Measurements from ENCODE around the gene NGEF. TPM values are rescaled to one million over a fixed set of nuclear protein-coding genes. Genes with fewer than 3 reads are reported as not detected.
A peak's percentile ranks its signal among the peaks of the same experiment; 100 is the strongest.

The NGEF gene
- total RNA-seq, 4 donors from 2014 or later, result 14.4 to 25.0 (median 17.9) TPM

DNA sequence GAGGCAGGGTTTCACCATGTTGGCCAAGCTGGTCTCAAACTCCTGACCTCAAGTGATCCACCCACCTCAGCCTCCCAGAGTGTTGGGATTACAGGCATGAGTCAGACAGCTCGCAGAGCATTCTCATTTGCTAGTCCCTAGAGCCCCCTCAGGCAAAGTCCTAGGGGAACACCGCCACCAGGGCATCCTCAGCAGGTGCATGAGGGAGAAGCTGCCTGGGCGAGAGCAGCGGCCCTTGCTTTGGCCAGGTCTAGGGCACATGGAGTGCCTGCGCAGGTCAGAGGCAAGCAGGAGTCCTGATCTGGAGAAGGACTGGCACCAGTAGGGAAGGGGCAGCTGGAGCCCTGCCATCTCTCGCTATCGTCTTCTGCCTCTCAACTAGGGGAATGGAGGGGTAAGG is 32.4 kb downstream of the NGEF start:
- Histone ChIP-seq H3K9me3 (no peaks in the 10 kb centered on the region), H3K36me3 (no peaks in the 10 kb centered on the region), H3K27me3 (peaks cover 8% of the 10 kb centered on the region), H3K4me1 (peaks cover 21% of the 10 kb centered on the region), H3K4me3 (no peak overlapping the region), H3K27ac (peak overlapping the region; percentile 56)
- peak in 1 of 2 donors; percentile 63 for DNase-seq (ENCODE audit: low spot score in 2 of 2)
- WGBS, result 74% methylated on average over 6 of the region's 7 CpGs
- no peak for TF ChIP-seq EP300 (IDR thresholded peaks at IDR 0.05)
- TF ChIP-seq, protein P1, sequence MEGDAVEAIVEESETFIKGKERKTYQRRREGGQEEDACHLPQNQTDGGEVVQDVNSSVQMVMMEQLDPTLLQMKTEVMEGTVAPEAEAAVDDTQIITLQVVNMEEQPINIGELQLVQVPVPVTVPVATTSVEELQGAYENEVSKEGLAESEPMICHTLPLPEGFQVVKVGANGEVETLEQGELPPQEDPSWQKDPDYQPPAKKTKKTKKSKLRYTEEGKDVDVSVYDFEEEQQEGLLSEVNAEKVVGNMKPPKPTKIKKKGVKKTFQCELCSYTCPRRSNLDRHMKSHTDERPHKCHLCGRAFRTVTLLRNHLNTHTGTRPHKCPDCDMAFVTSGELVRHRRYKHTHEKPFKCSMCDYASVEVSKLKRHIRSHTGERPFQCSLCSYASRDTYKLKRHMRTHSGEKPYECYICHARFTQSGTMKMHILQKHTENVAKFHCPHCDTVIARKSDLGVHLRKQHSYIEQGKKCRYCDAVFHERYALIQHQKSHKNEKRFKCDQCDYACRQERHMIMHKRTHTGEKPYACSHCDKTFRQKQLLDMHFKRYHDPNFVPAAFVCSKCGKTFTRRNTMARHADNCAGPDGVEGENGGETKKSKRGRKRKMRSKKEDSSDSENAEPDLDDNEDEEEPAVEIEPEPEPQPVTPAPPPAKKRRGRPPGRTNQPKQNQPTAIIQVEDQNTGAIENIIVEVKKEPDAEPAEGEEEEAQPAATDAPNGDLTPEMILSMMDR (IDR thresholded peaks at IDR 0.05), result no peak
- TF ChIP-seq POLR2A (IDR thresholded peaks at IDR 0.05), result no peak
- no peak for TF ChIP-seq POLR2AphosphoS5 (IDR thresholded peaks at IDR 0.05)

DNA sequence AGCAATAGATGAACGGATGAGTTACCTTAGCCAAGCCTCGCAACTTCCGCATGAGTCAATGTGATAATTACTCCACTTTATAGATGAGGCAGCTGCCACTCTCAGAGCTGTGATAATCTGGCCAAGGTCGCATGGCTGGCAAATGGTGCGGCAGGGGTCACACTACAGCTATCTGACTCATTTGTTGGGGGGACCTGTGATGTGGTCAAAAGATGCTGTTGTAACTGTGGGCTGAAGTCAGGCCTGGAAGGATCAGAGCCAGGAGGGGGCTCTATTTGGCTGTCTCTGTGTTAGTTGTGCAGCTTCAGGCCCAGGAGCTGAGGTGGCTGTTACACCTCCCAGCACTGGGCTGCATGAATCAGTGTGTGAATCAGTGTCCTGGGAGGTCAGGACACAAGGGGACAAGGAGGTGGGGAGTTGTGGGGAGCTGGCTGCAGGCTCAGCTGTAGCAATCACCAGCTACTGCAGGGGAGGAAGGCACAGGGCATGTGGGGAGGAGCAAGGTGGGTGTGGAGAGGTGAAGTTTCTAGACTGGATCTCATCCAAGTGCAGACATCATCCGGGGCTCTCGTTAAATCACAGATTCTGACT is 33.1 kb downstream of the NGEF start:
- no peak overlapping the region for H3K4me3 ChIP-seq
- no peak for DNase-seq (ENCODE audit: low spot score in 2 of 2)
- peaks cover 8% of the 10 kb centered on the region for H3K27me3 ChIP-seq
- peaks cover 21% of the 10 kb centered on the region for H3K4me1 ChIP-seq
- H3K36me3 ChIP-seq, result no peaks in the 10 kb centered on the region
- H3K9me3 ChIP-seq, result no peaks in the 10 kb centered on the region
- peak overlapping the region; percentile 56 for H3K27ac ChIP-seq
- WGBS, result 61% methylated on average over 7 of the region's 7 CpGs
- TF ChIP-seq POLR2A (IDR thresholded peaks at IDR 0.05) (no peak), EP300 (IDR thresholded peaks at IDR 0.05) (no peak), POLR2AphosphoS5 (IDR thresholded peaks at IDR 0.05) (no peak)
- TF ChIP-seq, protein P1 (IDR thresholded peaks at IDR 0.05), result no peak

DNA sequence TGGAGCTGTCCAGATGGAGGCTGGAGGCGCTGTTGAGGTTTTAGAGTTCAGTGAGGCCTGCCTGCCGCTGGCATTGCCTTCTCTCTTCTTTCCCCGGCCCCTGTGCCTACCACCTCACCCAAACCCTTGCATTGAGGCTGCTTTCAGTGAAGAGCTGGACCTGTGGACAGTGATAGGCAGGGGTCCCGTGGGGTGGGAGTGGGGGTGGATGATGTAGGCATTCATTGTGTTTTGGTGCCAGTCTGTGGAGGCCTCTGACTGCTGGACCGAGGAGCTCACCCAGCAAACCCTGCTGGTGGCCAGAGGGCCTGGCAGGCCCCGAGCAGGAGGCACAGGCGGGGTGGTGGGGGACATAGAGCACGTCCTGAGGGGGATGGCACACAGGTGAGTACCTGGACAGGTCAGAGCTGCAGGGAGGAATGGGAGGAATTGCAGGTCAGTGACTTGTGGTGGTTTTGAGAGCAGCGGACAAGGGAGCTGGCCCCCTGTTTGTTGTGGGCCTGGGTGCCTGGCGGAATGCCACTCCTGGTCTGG is 35.6 kb downstream of the NGEF start:
- TF ChIP-seq POLR2A (IDR thresholded peaks at IDR 0.05) (no peak), POLR2AphosphoS5 (IDR thresholded peaks at IDR 0.05) (no peak), EP300 (IDR thresholded peaks at IDR 0.05) (no peak)
- TF ChIP-seq, protein P1 (IDR thresholded peaks at IDR 0.05), result no peak
- Histone ChIP-seq H3K9me3 (no peaks in the 10 kb centered on the region), H3K27me3 (no peaks in the 10 kb centered on the region), H3K36me3 (no peaks in the 10 kb centered on the region), H3K4me3 (no peak overlapping the region), H3K27ac (no peak overlapping the region), H3K4me1 (peaks cover 21% of the 10 kb centered on the region)
- DNase-seq (ENCODE audit: low spot score in 2 of 2), result peak in 1 of 2 donors; percentile 50
- WGBS, result 91% methylated on average over 10 of the region's 10 CpGs

DNA sequence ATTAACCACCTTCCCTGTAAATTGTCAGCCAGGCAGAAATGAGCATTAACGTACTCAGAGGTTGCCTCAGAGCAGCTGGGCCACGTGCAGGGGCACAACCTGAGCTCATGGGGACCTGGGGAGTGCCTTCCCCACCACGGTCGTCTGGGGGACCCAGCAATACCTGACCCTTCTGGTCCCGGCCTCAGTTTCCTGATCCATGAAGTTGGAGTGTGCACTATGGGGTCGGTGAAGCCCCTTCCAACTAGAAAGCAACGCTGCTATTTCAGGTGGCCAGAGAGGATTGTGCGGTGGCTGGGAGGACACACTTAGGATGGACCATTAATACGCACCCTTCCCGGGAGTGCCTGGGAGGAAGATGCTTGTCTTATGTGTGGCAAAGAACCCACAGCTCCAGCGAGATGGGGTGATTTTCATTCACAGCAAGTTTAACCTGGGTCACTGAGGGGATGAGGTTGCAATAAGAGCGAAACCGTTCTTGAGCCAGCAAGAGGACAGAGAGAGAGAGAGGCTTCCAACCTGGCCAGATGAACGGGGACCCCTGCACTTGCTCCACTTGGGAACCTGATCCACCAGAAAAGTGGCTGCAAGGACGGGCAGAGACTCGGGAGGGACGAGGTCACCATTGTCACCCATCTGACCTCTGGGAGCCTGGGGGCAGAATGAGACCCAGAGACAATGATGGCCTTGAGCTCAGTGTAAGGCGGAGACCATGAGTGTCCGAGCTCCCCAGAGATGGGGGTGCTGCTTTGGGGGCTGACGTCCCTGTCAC is 36.2 kb downstream of the NGEF start:
- no peak for TF ChIP-seq EP300 (IDR thresholded peaks at IDR 0.05)
- TF ChIP-seq POLR2A (IDR thresholded peaks at IDR 0.05), result no peak
- TF ChIP-seq, protein P1 (IDR thresholded peaks at IDR 0.05), result no peak
- no peak for TF ChIP-seq POLR2AphosphoS5 (IDR thresholded peaks at IDR 0.05)
- 81% methylated on average over 16 of the region's 20 CpGs for WGBS
- peak in 1 of 2 donors; percentile 53 for DNase-seq (ENCODE audit: low spot score in 2 of 2)

DNA sequence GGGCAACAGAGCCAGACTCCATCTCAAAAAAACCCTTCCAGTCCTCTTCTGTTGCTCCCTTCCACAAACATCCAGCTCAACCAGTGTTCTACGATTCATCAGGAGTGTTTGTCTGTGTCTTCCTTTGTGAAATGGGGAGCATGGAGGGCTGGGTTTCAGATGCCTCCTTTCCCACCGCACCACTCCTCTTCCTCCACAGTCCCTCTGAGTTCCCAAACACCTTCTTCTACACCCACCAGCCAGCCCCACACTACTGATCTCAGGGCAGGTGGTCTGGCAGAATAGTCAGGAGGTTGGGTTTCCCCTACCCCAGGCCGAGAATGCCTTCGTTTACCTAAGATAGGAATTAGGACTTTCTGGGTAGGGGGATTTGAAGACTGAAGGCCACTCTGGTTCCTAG is 36.9 kb downstream of the NGEF start:
- Histone ChIP-seq H3K4me1 (peaks cover 12% of the 10 kb centered on the region), H3K9me3 (no peaks in the 10 kb centered on the region), H3K36me3 (no peaks in the 10 kb centered on the region), H3K4me3 (no peak overlapping the region), H3K27me3 (no peaks in the 10 kb centered on the region), H3K27ac (no peak overlapping the region)
- no peak for TF ChIP-seq POLR2A (IDR thresholded peaks at IDR 0.05)
- TF ChIP-seq EP300 (IDR thresholded peaks at IDR 0.05), result no peak
- TF ChIP-seq, protein P1 (IDR thresholded peaks at IDR 0.05), result no peak
- no peak for TF ChIP-seq POLR2AphosphoS5 (IDR thresholded peaks at IDR 0.05)
- 94% methylated on average over 4 of the region's 4 CpGs for WGBS
- DNase-seq (ENCODE audit: low spot score in 2 of 2), result peak in 1 of 2 donors; percentile 26

More for the DNA sequence above, 36.2 kb downstream of the NGEF start:
- Histone ChIP-seq H3K9me3 (no peaks in the 10 kb centered on the region), H3K4me1 (peaks cover 17% of the 10 kb centered on the region), H3K4me3 (no peak overlapping the region), H3K36me3 (no peaks in the 10 kb centered on the region), H3K27me3 (no peaks in the 10 kb centered on the region), H3K27ac (no peak overlapping the region)

Measured in suprapubic skin (tissue), 4 donors.